GM18517 (cell line): ENCODE data around the gene NPW.

Source experiments
- ATAC-seq: cut with Tn5 transposase; IDR thresholded peaks from one replicate; pipeline ENCODE4 v1.9.1; 2021; ENCODE audit warnings: mild to moderate bottlenecking, moderate library complexity; ENCODE audit not compliant: unreplicated experiment

NPW gene

GRCh38 chr16:1984347-1985225 lies 35.0 kb upstream of the NPW start:
- peak; percentile 3 for ATAC-seq

DNA sequence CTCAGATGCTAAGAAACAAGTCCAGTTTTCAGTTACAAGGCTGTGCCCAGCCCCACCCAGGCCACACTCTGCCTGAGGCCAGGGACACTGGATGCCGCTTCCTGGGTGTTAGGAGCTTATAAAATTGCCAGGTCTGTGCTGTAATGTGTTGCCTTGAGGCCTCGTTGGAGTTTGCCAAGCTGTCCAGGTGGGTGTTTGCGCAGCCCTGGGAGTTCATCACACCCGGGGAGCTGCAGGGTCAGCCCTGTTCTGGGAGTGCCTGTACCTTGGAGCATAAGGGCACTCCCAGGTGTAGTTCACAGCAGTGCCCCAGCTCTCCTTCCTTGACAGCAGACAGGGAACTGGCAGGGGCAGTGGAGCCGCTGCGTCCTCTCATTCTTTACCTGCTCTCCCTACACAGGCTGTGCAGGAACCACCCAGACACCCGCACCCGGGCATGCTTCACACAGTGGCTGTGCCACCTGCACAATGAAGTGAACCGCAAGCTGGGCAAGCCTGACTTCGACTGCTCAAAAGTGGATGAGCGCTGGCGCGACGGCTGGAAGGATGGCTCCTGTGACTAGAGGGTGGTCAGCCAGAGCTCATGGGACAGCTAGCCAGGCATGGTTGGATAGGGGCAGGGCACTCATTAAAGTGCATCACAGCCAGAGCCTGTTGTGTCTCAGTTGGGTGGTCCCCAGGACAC lies 34.0 kb upstream of the NPW start:
- no peak for ATAC-seq

DNA sequence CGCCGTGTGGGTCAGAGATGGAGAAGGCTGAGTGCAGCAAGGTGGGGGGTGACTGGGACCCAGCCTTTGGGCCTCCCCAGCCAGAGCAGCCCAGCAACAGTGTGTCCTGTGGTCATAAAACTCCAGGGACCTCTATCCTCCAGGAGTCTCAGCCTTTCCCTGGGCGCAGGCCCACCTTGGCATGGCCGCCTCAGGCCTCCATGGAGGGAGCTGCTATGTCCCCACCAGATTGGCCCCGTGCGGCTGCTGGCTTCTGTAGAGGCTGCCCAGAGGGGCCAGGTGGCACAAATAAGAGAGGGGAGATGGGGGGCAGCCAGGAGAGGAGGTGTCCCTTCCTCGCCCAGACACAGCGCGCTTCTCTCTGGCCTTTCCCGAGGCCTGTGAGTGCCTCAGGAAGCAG lies 32.4 kb upstream of the NPW start:
- ATAC-seq, result no peak

DNA sequence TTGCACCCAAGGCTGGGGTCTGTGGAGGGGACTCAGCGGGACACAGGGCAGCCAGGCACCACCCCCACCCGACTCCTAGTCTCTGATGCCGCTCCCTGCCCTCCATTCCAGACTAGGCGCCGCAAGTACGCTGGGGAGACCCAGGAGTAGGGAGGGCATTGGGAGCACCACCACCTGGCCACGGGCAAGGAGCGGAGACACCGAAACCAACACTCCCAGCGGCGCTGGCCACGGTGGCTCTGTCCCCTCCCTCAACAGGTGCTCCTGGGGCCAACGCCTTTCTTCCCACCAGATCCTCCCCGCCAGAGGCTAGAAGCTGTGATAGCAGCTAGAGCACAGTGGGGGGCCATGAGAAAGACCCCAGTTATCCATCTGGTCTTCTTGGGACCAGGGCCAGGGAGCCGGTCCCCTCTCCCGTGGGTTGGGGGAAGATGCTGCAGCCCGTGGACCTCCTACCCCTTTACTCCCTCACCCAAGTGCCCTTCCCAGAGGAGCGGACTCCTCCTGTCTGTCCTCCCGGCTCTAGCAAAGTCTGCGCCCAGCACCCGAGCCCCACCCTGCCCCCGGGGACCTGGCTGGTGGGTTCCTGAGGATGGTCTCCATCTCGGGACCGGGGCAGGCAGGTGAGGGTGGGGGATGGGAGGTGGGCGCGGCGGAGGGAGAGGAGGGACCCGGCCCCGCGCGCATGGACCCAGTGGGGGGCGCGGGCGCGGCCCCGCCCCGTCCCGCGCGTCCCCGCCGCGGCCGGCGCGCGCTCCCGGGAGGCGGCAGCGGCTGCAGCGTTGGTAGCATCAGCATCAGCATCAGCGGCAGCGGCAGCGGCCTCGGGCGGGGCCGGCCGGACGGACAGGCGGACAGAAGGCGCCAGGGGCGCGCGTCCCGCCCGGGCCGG lies 30.1 kb upstream of the NPW start, which contains the start of gene SYNGR3:
TSS of gene SYNGR3 (plus strand) at position 762 of the 892 bp plus-strand sequence. CDS start 133 bp downstream, outside the sequence.
- no peak for ATAC-seq

DNA sequence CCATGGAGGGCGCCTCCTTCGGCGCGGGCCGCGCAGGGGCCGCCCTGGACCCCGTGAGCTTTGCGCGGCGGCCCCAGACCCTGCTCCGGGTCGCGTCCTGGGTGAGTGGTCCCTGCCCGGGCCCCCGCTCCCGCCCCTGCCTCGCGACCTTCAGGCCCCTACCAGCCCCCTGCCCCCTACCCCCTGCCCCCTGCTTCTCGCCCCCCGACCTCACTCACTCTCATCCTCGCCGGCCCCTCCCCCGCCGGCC lies 29.6 kb upstream of the NPW start:
- no peak for ATAC-seq

DNA sequence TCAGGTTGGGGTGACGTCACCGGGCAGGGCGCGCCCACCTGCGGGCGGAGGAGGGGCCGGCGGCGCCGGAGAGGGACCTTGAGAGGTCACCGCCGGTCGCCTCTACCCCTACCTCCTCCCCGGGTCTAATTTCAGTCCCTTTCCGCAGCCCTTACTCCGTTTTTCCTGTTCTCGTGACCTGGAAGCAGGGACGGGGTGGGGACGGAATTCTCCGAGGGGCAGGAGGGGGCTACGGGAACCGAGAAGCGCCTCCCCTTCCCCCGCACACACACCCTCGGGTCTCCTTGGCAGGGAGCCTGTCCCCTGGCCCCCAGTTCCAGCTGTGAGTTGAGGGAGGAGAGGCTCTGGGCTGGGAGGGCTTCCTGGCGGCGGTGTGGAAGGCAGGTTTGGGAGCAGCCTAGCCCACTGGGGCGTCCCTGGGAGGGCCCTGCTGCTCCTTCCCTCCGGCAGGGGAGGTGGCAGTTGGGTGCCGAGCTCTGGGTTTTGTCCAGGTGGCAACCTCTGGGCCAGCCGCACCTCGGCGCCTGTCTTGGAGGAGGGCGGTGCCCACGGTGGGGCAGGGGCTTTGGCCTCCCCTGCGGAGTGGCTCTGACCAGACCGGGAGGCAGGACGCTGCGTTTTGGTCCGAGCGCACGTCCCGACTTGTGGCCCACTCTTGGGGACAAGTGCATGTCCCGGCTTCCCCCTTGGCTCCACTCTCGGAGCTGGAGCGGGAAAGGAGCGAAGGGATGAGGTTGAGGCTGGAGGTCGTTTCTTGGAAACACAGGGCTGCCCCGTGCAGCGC lies 29.0 kb upstream of the NPW start:
- ATAC-seq, result peak; percentile 14

DNA sequence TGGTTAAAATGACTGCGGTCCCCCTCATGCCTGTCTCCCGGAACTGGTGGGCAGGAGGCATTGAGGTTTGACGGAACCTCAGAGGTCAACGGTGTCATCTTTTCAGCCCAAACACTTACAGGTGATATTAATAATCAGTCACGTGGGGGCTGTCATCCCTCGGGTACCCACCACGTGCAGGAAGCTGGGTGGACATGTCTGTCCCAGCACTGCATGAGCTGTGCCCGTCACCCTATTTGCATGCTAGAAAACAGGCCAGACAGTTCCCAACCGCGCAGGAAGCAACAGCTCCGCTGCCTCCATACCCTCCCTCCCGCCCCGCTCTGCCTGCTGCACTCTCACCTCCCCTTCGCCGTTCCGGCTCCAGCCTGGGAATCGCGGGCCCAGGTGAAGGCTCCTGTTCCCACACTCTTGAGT lies 28.4 kb upstream of the NPW start:
- peak; percentile 43 for ATAC-seq

GRCh38 chr16:1991588-1991947 lies 28.0 kb upstream of the NPW start:
- ATAC-seq, result peak; percentile 22

- peak; percentile 36 for ATAC-seq
Observed at GRCh38 chr16:1991948-1992703, 27.5 kb upstream of the NPW start.

DNA sequence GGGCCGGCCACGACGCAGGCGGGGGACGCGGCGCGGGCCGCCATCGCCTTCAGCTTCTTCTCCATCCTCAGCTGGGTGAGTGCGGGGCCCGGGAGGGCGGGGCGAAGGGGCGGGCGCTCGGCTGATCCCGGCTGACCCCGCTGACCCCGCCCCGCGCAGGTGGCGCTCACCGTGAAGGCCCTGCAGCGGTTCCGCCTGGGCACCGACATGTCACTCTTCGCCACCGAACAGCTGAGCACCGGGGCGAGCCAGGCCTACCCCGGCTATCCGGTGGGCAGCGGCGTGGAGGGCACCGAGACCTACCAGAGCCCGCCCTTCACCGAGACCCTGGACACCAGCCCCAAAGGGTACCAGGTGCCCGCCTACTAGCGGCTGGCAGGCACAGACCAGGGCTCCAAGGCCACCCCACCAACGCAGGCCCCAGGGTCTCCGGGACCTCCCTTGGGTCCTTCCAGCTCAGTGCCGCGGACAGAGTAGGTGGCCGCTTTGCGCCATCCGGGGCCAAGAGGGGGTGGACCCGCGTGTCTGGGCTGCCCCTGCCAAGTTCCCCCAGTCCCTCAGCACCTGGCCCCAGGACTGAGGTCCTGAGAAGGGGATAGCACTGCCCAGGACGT lies 26.8 kb upstream of the NPW start:
- no peak for ATAC-seq

DNA sequence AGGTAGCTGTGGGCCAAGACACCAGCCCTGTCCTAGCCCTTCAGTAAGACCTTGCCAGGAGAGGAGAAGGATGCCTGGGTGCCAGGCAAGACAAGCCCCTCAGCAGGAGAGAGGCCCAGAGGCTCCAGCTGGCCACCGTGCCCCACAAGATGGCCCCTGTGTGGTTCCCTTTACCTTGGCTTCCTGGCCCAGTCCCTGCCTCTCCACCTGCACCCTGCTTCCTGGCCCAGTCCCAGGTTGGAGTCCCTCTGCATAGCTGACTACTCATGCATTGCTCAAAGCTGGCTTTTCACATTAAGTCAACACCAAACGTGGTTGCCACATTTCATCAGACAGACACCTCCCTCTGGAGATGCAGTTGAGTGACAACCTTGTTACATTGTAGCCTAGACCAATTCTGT lies 25.9 kb upstream of the NPW start:
- no peak for ATAC-seq

GRCh38 chr16:1997494-1998359 lies 21.9 kb upstream of the NPW start:
- ATAC-seq, result no peak

DNA sequence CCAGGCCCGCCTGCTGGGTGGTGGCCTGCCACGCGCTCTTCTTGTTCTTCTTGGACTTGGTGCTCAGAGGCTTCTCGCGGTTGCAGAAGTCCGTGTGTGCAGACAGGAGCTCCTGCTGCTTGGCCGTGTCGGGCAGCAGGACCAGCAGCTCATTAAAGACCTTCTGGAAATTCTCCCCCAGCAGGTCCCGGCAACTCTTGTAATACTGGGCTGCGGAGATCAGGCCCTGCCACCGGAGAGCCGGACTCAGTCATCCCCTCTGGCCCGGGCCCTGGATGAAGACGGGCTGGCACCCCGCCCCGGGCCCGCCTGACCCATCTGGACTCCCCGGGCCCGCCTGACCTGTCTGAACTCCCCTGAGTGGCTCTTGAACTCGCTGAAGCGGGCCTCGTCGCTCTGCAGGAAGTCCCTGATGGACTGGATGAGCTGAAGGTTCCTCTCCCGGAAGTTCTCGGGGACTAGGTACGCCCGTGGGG lies 21.2 kb upstream of the NPW start:
- no peak for ATAC-seq

- no peak for ATAC-seq
Observed at GRCh38 chr16:1998852-1999801, 20.5 kb upstream of the NPW start.

- ATAC-seq, result no peak
Observed at GRCh38 chr16:1999866-2000514, 19.6 kb upstream of the NPW start.

DNA sequence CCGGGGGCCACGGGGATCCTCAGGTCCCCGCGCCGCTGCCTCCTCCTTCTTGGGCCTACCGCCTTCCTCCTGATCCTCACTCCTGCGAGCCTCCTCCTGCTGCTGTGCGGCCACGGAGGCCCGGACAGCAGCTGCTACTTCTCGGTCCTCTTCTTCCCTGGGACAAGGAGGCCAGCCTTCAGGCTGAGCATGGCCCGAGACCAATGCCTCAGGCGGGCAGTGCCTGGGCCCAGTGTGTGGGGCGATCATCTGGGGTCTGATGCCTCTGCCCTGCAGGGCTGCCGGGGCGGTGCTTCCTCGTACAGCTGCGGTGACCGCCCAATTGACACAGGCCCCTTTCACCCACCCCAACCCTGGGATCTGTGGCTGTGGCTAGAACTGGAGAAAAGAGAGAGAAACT lies 18.6 kb upstream of the NPW start:
- no peak for ATAC-seq
